ENCODE measurements around the gene ENOX1.
"Not testable (repeated sequence)": the region's sequence is repeated elsewhere in the genome, so short reads cannot be mapped to it uniquely, and the experiment has no call there.

Gene ENOX1

GRCh38 chr13:43354153-43354945 is 432.4 kb downstream of the ENOX1 start:
- Histone ChIP-seq H3K9ac (ENCODE audit: low read length) (no peak overlapping the region), H3K4me1 (ENCODE audit: insufficient read depth, low read length, severe bottlenecking) (no peaks in the 10 kb centered on the region), H4K20me1 (ENCODE audit: insufficient read depth, low read length) (no peaks in the 10 kb centered on the region), H3K79me2 (ENCODE audit: insufficient read depth, low read length) (no peaks in the 10 kb centered on the region), H3K27me3 (ENCODE audit: insufficient read depth, low read length) (no peaks in the 10 kb centered on the region), H3K27ac (ENCODE audit: low read depth, low read length, poor library complexity, severe bottlenecking) (no peak overlapping the region), H3K9me3 (ENCODE audit: low read length) (no peaks in the 10 kb centered on the region), H3K36me3 (ENCODE audit: insufficient read depth, low read length) (no peaks in the 10 kb centered on the region), H3F3A (ENCODE audit: insufficient read depth, low read length) (no peaks in the 10 kb centered on the region), H3K4me3 (ENCODE audit: low read depth, low read length, poor library complexity, severe bottlenecking) (no peak overlapping the region), H3K9me2 (ENCODE audit: low read depth, low read length) (no peaks in the 10 kb centered on the region), H3K4me2 (ENCODE audit: low read length) (no peak overlapping the region), H2AFZ (ENCODE audit: low read length) (no peak overlapping the region)
- TF ChIP-seq CTCF (IDR thresholded peaks at IDR 0.05; ENCODE audit: low read length): no peak
- TF ChIP-seq EZH2 (IDR thresholded peaks at IDR 0.05; ENCODE audit: borderline replicate concordance, low read length): no peak

GRCh38 chr13:43353631-43354030 is 433.1 kb downstream of the ENOX1 start:
- H3K4me1 ChIP-seq (ENCODE audit: insufficient read depth, low read length, severe bottlenecking): no peaks in the 10 kb centered on the region
- H4K20me1 ChIP-seq (ENCODE audit: insufficient read depth, low read length): no peaks in the 10 kb centered on the region
- H3F3A ChIP-seq (ENCODE audit: insufficient read depth, low read length): no peaks in the 10 kb centered on the region
- H3K4me2 ChIP-seq (ENCODE audit: low read length): no peak overlapping the region
- H3K4me3 ChIP-seq (ENCODE audit: low read depth, low read length, poor library complexity, severe bottlenecking): no peak overlapping the region
- no peaks in the 10 kb centered on the region for H3K9me2 ChIP-seq (ENCODE audit: low read depth, low read length)
- no peak overlapping the region for H3K27ac ChIP-seq (ENCODE audit: low read depth, low read length, poor library complexity, severe bottlenecking)
- H3K79me2 ChIP-seq (ENCODE audit: insufficient read depth, low read length): no peaks in the 10 kb centered on the region
- H2AFZ ChIP-seq (ENCODE audit: low read length): no peak overlapping the region
- TF ChIP-seq EZH2 (IDR thresholded peaks at IDR 0.05; ENCODE audit: borderline replicate concordance, low read length): no peak
- no peak for TF ChIP-seq CTCF (IDR thresholded peaks at IDR 0.05; ENCODE audit: low read length)
- no peaks in the 10 kb centered on the region for H3K9me3 ChIP-seq (ENCODE audit: low read length)
- H3K9ac ChIP-seq (ENCODE audit: low read length): no peak overlapping the region
- H3K27me3 ChIP-seq (ENCODE audit: insufficient read depth, low read length): no peaks in the 10 kb centered on the region
- no peaks in the 10 kb centered on the region for H3K36me3 ChIP-seq (ENCODE audit: insufficient read depth, low read length)

GRCh38 chr13:43351612-43352011 is 435.2 kb downstream of the ENOX1 start:
- H3K4me3 ChIP-seq (ENCODE audit: low read depth, low read length, poor library complexity, severe bottlenecking); H3K27ac ChIP-seq (ENCODE audit: low read depth, low read length, poor library complexity, severe bottlenecking); H3K79me2 ChIP-seq (ENCODE audit: insufficient read depth, low read length); H3F3A ChIP-seq (ENCODE audit: insufficient read depth, low read length); H3K9me2 ChIP-seq (ENCODE audit: low read depth, low read length); H3K9me3 ChIP-seq (ENCODE audit: low read length); H4K20me1 ChIP-seq (ENCODE audit: insufficient read depth, low read length); H3K36me3 ChIP-seq (ENCODE audit: insufficient read depth, low read length); H2AFZ ChIP-seq (ENCODE audit: low read length); H3K27me3 ChIP-seq (ENCODE audit: insufficient read depth, low read length); H3K4me1 ChIP-seq (ENCODE audit: insufficient read depth, low read length, severe bottlenecking); H3K4me2 ChIP-seq (ENCODE audit: low read length); H3K9ac ChIP-seq (ENCODE audit: low read length): not testable (repeated sequence)

- H3K9me3 ChIP-seq (ENCODE audit: low read length): no peaks in the 10 kb centered on the region
- no peak overlapping the region for H2AFZ ChIP-seq (ENCODE audit: low read length)
- no peaks in the 10 kb centered on the region for H3K4me1 ChIP-seq (ENCODE audit: insufficient read depth, low read length, severe bottlenecking)
- H3K4me2 ChIP-seq (ENCODE audit: low read length): no peak overlapping the region
- H4K20me1 ChIP-seq (ENCODE audit: insufficient read depth, low read length): no peaks in the 10 kb centered on the region
- H3K79me2 ChIP-seq (ENCODE audit: insufficient read depth, low read length): no peaks in the 10 kb centered on the region
- TF ChIP-seq CTCF (IDR thresholded peaks at IDR 0.05; ENCODE audit: low read length) (no peak), EZH2 (IDR thresholded peaks at IDR 0.05; ENCODE audit: borderline replicate concordance, low read length) (no peak)
- no peak overlapping the region for H3K27ac ChIP-seq (ENCODE audit: low read depth, low read length, poor library complexity, severe bottlenecking)
- no peaks in the 10 kb centered on the region for H3K27me3 ChIP-seq (ENCODE audit: insufficient read depth, low read length)
- no peak overlapping the region for H3K9ac ChIP-seq (ENCODE audit: low read length)
- H3K36me3 ChIP-seq (ENCODE audit: insufficient read depth, low read length): no peaks in the 10 kb centered on the region
- H3K9me2 ChIP-seq (ENCODE audit: low read depth, low read length): no peaks in the 10 kb centered on the region
- H3F3A ChIP-seq (ENCODE audit: insufficient read depth, low read length): no peaks in the 10 kb centered on the region
- H3K4me3 ChIP-seq (ENCODE audit: low read depth, low read length, poor library complexity, severe bottlenecking): no peak overlapping the region
Observed at GRCh38 chr13:43348397-43348796, 438.4 kb downstream of the ENOX1 start.

Data from OCI-LY1 (cell line).